Fibroblast of peridontal ligament (primary cell): ENCODE results near the gene ERVFRD-1.

Experiments used
- DNase-seq: peaks from one replicate; pipeline ENCODE4 v3.0.0-alpha.2; 2010; ENCODE audit errors: extremely low read depth

ERVFRD-1 gene

GRCh38 chr6:11110921-11111768 is at the start of gene ERVFRD-1:
Gene ERVFRD-1 (minus strand): TSS chr6:11111725. CDS start chr6:11105310, 6,415 bp downstream.
- no peak for DNase-seq

DNA sequence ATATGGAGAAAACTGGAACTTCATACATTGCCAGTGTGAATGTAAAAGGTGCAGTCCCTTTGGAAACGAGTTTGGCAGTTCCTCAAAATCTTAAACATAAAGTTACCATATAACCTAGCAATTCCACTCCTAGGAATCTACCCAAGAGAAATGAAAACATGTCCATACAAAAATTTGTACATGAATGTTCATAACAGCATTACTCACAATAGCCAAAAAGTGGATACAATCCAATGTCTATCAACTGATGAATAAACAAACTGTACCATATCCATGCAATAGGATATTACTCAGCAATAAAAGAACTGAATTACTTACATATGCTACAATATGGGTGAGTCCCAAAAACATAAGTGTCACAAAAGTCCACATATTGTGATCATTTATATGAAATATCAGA is 48.7 kb upstream of the ERVFRD-1 start:
- DNase-seq: peak; percentile 68

DNA sequence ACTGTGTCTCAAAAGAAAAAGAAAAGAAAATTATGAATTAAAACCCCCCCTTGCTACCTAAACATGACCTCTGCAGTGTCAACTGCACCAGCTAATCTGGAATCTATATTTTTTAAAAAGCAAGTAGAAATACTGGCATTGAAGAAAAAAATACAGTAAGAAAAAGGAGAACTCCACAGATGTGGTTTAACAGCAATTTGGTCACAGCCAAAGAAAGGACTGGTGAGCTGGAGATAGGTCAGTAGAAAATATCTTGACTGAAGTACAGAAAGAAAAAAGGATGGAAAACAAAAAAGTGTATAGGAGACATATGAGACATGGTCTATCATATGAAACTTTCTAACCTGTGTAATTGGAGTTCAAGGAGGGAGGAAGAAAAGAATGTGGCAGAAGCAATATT is 44.1 kb upstream of the ERVFRD-1 start:
- no peak for DNase-seq

- DNase-seq: no peak
Measured at GRCh38 chr6:11153447-11153846, 41.9 kb upstream of the ERVFRD-1 start.

GRCh38 chr6:11152581-11152980 is 41.1 kb upstream of the ERVFRD-1 start:
- DNase-seq: no peak

DNA sequence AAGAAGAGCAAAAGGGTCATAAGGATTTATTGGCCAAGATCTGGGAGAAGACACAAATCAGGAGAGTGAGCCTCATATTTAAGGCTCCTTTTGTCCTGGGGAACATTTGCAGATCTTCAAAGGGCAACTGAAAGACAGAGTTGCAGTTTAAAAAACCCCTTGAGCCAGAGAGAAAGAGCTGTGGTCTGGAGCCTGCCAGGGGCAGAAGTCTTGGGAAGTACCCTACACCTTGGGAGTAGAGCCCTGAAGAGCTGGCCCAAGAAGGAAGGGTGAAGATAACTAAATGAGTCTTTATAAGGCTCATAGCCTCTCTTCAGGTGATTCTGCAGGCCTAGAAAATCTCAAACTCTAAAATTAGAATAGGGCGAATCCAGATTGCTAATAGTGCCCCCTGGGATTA is 40.0 kb upstream of the ERVFRD-1 start:
- DNase-seq: no peak

GRCh38 chr6:11149551-11149950 is 38.0 kb upstream of the ERVFRD-1 start:
- DNase-seq: no peak

GRCh38 chr6:11146117-11146826 is 34.7 kb upstream of the ERVFRD-1 start:
- no peak for DNase-seq

DNA sequence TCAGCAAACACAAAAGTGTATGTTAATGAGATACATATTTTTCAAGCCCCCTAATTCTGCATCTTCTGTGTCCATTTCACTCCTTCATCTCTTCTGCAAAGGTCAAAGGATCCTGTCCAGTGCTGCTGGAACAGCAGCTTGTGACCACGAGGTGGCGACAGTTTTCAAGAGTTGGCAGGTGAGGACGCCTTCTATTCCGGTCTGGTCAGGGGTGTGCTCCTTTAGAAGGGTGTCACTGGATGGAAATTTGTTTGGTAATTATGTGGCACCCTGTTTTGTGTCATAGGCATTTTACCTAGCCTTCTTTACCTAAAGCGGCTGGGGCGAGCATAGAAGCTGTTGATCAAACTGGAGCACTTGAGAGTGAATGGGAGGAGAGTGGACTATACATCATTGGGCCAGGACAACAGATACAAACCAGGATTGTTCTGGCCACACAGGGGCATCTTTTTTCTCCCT is 32.9 kb upstream of the ERVFRD-1 start:
- peak; percentile 81 for DNase-seq

GRCh38 chr6:11143394-11144371 is 32.2 kb upstream of the ERVFRD-1 start:
- peak; percentile 80 for DNase-seq

DNA sequence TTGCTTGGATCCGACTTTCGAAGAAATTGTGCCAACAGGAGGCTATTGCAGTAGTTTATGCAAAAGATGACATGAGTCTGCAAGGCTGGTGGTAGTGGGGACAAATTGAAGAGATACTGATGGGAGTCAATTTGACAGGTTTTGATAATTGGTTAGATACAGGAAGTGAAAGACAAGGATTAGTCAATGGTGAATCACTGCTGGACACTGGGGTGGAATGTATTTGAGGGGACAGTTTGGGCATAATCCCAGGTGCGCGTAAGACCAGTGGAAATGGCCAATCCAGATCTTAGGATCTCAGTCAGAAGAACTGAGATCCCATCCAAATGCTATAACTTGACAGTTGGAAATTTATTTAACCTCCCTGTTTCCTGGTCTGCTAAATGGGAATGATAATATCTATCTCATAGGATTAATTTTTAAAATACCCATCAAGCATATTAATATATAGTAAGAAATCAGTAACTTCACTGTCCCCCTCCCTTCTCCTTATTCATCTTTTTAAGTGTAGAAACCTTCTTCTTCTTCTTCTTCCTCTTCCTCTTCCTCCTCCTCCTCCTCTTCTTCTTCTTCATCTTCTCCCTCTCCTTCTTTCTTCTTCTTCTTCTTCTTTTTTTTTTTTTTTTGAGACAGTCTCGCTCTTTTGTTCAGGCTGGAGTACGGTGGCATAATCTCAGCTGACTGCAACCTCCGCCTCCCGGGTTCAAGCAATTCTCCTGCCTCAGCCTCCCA is 30.9 kb upstream of the ERVFRD-1 start:
- DNase-seq: no peak

DNA sequence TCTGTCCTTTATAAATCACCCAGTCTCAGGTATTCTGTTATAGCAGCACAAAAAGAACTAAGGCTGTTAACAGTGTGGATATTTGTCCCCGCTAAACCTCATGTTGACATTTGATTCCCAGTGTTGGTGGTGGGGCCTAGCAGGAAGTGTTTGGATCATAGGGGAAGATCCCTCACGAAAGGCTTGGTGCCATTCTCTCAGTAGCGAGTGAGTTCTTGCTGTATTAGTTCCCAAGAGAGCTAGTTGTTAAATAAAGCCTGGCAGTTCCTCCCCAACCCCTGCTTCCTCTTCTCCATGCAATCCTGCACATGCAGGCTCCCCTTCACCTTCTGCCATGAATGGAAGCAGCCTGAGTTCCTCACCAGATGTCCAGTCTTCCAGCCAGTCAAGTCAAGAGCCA is 29.8 kb upstream of the ERVFRD-1 start:
- DNase-seq: no peak

DNA sequence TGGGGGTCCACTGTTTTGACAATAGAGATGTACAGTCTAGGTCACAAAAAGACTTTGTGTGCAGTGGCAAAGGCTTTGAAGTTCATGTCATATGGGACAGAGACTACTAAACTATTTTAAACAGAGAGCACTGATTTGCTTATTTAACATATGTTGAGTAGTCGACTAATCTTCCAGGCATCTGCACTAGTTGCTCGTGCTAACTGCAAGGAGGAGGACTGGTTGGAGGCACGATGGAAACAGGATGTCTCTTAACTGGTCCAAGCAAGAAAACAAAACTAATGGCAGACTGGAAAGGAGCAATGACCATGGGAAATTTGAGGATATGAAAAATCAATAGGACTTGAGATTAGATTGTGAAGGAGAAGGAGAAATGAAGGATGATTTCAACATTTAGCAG is 28.5 kb upstream of the ERVFRD-1 start:
- peak; percentile 23 for DNase-seq

DNA sequence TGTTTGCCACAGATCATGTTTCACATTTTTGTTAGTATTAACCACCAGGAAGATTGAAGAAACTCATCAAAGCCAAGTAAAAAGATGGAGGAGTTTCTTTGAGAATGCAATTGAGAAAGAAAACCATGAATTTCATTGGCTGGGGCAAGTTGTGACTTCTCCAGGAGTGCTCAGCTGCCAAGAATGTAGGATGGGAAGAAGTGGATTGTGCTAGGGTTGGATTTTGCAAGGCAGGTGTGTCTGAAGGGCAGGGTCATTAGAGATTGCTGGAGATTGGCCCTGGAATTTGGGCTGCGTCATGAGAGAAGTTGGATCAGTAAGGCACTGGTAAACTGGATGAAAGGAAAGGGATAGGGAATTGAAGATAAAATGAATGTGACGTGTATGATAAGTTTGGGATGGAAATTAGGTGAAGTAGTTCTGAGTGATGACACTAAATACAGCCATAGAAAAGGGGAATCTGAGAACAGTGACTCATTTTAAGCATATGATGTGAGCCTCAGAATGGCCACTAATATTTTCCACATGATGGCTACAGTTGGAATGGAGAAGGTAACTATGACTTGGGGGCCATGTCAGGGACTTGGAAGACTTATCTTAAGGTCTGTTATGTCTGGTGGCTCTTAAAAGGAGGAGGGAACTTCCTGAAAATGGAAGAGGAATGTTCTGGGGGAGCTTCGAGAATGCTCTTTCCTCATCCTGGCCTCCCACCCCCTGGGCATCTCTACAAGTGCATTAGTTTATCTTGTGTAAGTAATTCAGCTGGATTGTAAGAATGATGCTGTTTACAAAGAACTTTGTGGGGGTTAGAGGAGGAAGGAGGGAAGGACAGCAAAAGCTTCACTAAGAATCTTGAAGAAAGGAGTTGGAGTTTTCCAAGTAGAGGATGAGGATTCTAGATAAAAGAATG is 27.8 kb upstream of the ERVFRD-1 start:
- DNase-seq: peak; percentile 59

DNA sequence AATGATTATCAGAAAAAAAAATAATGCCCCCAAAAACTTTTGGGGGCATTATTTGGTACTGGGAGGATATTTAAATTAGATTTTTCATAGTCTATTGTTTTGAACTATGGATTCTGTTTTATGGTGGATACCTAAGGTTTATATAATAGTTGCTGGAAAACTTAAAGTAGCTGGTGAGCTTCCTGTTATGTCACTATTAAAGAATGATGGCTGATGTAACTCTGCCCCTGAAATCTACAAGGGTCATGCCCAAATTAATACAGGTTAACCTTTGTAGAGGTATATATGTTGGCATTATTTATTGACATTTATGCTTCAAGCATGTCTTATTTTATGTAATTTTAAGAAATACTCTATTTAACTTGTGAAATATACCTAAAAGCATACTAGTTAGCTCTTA is 25.3 kb upstream of the ERVFRD-1 start:
- no peak for DNase-seq

DNA sequence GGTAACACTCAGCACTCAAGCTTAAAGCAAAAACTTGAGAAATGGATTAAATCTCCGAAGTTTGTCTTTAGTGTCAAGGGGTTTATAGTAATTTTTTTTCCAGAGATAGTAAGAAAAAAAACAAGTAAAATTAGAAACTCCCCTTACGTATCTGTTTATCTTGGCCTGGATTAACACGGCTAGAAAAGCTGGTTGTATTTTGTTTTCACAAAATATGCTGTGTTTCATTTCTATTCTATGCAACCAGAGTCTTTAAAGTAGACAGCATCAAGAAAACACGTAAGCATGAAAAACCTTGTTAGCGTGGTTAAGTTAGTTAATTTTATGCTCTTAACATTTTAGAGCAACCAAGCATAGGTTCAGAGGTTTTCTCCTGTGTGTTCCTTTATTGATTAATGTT is 21.8 kb upstream of the ERVFRD-1 start:
- DNase-seq: no peak

DNA sequence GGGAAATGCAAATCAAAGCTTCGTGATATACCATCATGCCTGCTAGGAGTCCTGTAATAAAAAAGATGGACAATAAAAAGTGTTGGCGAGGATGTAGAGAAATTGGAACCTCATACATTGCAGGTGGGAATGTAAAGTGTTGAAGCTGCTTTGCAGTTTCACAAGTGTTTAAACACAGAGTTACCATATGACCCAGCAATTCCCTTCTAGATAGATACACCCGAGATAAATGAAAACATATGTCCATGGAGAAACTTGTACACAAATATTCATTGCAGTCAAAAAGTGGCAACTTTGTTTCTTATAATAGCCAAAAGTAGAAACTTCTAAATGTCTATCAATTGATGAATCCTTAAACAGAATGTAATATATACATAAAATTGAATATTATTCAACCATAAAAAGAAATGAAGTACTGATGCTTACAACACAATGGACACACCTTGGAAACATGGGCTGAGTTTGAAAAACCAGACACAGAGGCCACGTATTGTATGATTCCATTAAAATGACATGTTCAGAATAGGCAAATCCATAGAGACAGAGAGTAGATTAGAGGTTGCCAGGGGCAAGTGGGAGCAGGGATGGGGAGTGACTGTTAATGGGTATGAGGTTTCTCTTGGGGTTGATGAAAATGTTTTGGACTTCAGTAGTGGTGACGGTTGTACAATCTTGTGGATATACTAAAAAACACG is 20.8 kb upstream of the ERVFRD-1 start:
- DNase-seq: peak; percentile 76

- DNase-seq: no peak
Measured at GRCh38 chr6:11130605-11131004, 19.1 kb upstream of the ERVFRD-1 start.

DNA sequence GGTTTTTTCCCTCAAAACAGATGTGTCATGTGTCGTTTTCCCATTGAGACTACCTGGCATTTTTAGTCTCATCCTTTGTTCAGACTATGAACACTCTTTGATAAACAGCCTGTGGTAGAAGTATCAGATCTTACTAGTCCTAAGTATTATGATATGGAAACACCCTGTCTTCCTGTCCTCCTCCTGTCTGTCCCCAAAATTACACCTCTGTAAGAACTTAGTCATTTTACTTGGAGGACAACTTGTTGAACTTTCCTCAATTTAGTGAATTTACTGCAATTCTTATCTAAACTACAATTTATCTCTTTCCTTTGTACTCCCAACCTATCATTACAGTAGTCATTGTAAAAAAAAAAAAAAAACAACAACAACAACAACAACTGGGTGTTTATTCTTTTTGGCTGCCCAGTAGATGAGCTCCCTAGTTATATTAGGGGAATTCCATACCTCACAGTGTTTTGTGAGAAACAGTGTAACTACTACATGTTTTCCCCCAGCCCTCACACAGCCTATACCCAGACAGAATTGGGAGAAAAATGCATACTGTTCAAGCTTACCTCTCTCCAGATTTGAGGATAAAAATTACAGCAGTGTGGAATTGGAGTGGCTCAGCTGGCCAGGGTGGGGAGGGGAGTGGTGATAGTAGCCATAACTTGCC is 18.5 kb upstream of the ERVFRD-1 start:
- DNase-seq: no peak
